Measurements from ENCODE around the gene YY1AP1. TPM values are rescaled to one million over a fixed set of nuclear protein-coding genes. Genes with fewer than 3 reads are reported as not detected.
"Not testable (repeated sequence)": the region's sequence is repeated elsewhere in the genome, so short reads cannot be mapped to it uniquely, and the experiment has no call there.

The YY1AP1 gene
- total and polyA plus RNA-seq, 4 donors = 13.3 to 43.8 (median 26.6) TPM

DNA sequence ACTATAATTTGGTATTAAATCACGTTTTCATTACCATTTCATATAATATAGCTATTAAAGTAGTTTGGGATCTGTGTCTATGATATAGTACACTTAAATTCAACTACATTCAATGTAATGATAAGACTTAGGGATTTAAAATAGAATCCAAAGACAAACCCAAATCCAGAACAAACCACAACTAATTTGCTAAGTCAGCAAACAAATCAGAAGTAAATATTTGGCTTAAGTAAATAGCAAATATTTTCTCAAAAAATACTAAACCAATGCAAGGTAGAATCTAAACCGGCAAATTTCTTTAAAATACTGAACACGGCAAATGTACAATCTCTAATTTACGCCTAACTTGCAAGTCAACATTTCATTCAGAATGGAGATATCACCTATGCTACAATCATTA lies 16.8 kb downstream of the YY1AP1 start:
- peaks cover 12 to 69% (median 55%) of the 10 kb centered on the region in 4 donors for H3K36me3 ChIP-seq (ENCODE audit: control insufficient read depth in 4 of 4, insufficient read depth in 3 of 4, low read depth in 1 of 4, low read length in 3 of 4)
- no peak overlapping the region for H3K27ac ChIP-seq (ENCODE audit: low read depth in 1 of 2, low read length in 2 of 2)
- 65% methylated on average over 4 of the region's 4 CpGs for WGBS
- no peak for TF ChIP-seq FOXA1 (IDR thresholded peaks at IDR 0.05)
- no peak for TF ChIP-seq JUND (IDR thresholded peaks at IDR 0.05)
- TF ChIP-seq, protein P1, sequence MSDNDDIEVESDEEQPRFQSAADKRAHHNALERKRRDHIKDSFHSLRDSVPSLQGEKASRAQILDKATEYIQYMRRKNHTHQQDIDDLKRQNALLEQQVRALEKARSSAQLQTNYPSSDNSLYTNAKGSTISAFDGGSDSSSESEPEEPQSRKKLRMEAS (IDR thresholded peaks at IDR 0.05) = no peak
- TF ChIP-seq FOXA2 (IDR thresholded peaks at IDR 0.05) = no peak
- no peak for TF ChIP-seq HNF4G (IDR thresholded peaks at IDR 0.05)
- TF ChIP-seq SP1 (IDR thresholded peaks at IDR 0.05) = no peak
- no peak for TF ChIP-seq GABPA (IDR thresholded peaks at IDR 0.05 in 1 of 2, conservative IDR thresholded peaks at IDR 0.05 in 1 of 2)
- no peak for TF ChIP-seq HNF4A (conservative IDR thresholded peaks at IDR 0.05)
- no peak for TF ChIP-seq NR2F2 (IDR thresholded peaks at IDR 0.05)
- no peak for TF ChIP-seq YY1 (IDR thresholded peaks at IDR 0.05)
- H3K27me3 ChIP-seq (ENCODE audit: control insufficient read depth in 4 of 4, insufficient read depth in 4 of 4, low read length in 3 of 4) = no peaks in the 10 kb centered on the region
- no peaks in the 10 kb centered on the region for H3K9me3 ChIP-seq (ENCODE audit: control insufficient read depth in 4 of 4, low read length in 3 of 4)
- no peak overlapping the region for H3K4me3 ChIP-seq (ENCODE audit: low read depth in 1 of 3, low read length in 3 of 3)
- DNase-seq (ENCODE audit: low spot score) = no peak
- H3K9ac ChIP-seq (ENCODE audit: low read depth in 1 of 2, low read length in 2 of 2) = no peak overlapping the region
- H3K4me1 ChIP-seq (ENCODE audit: control insufficient read depth in 4 of 4, insufficient read depth in 4 of 4, low read length in 3 of 4) = peaks cover 0 to 11% (median 2%) of the 10 kb centered on the region in 4 donors

GRCh38 chr1:155669233-155670162 lies 19.1 kb downstream of the YY1AP1 start:
- H3K36me3 ChIP-seq (ENCODE audit: control insufficient read depth in 4 of 4, insufficient read depth in 3 of 4, low read depth in 1 of 4, low read length in 3 of 4) = peaks cover 13 to 64% (median 47%) of the 10 kb centered on the region in 4 donors
- TF ChIP-seq, protein P1 (IDR thresholded peaks at IDR 0.05) = no peak
- TF ChIP-seq, protein P2, sequence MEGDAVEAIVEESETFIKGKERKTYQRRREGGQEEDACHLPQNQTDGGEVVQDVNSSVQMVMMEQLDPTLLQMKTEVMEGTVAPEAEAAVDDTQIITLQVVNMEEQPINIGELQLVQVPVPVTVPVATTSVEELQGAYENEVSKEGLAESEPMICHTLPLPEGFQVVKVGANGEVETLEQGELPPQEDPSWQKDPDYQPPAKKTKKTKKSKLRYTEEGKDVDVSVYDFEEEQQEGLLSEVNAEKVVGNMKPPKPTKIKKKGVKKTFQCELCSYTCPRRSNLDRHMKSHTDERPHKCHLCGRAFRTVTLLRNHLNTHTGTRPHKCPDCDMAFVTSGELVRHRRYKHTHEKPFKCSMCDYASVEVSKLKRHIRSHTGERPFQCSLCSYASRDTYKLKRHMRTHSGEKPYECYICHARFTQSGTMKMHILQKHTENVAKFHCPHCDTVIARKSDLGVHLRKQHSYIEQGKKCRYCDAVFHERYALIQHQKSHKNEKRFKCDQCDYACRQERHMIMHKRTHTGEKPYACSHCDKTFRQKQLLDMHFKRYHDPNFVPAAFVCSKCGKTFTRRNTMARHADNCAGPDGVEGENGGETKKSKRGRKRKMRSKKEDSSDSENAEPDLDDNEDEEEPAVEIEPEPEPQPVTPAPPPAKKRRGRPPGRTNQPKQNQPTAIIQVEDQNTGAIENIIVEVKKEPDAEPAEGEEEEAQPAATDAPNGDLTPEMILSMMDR (IDR thresholded peaks at IDR 0.05; ENCODE audit: low read depth, low read length, missing input control) = no peak
- TF ChIP-seq SP1 (IDR thresholded peaks at IDR 0.05) = no peak
- no peak for TF ChIP-seq RAD21 (IDR thresholded peaks at IDR 0.05)
- no peak for TF ChIP-seq HNF4A (conservative IDR thresholded peaks at IDR 0.05)
- TF ChIP-seq TAF1 (conservative IDR thresholded peaks at IDR 0.05) = no peak
- TF ChIP-seq REST (IDR thresholded peaks at IDR 0.05) = no peak
- TF ChIP-seq YY1 (IDR thresholded peaks at IDR 0.05) = no peak
- no peak for TF ChIP-seq JUND (IDR thresholded peaks at IDR 0.05)
- no peak for TF ChIP-seq RXRA (IDR thresholded peaks at IDR 0.05)
- no peak for TF ChIP-seq FOXA1 (IDR thresholded peaks at IDR 0.05)
- no peak for TF ChIP-seq EGR1 (IDR thresholded peaks at IDR 0.05; ENCODE audit: low read depth in 2 of 2)
- TF ChIP-seq, protein P3, sequence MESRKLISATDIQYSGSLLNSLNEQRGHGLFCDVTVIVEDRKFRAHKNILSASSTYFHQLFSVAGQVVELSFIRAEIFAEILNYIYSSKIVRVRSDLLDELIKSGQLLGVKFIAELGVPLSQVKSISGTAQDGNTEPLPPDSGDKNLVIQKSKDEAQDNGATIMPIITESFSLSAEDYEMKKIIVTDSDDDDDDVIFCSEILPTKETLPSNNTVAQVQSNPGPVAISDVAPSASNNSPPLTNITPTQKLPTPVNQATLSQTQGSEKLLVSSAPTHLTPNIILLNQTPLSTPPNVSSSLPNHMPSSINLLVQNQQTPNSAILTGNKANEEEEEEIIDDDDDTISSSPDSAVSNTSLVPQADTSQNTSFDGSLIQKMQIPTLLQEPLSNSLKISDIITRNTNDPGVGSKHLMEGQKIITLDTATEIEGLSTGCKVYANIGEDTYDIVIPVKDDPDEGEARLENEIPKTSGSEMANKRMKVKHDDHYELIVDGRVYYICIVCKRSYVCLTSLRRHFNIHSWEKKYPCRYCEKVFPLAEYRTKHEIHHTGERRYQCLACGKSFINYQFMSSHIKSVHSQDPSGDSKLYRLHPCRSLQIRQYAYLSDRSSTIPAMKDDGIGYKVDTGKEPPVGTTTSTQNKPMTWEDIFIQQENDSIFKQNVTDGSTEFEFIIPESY (IDR thresholded peaks at IDR 0.05) = no peak
- TF ChIP-seq GABPA (IDR thresholded peaks at IDR 0.05 in 1 of 2, conservative IDR thresholded peaks at IDR 0.05 in 1 of 2) = no peak
- TF ChIP-seq HNF4G (IDR thresholded peaks at IDR 0.05) = no peak
- TF ChIP-seq NR2F2 (IDR thresholded peaks at IDR 0.05) = no peak
- TF ChIP-seq FOXA2 (IDR thresholded peaks at IDR 0.05) = no peak
- no peak for TF ChIP-seq ATF3 (IDR thresholded peaks at IDR 0.05)
- DNase-seq (ENCODE audit: low spot score) = no peak
- peaks cover 0 to 11% (median 2%) of the 10 kb centered on the region in 4 donors for H3K4me1 ChIP-seq (ENCODE audit: control insufficient read depth in 4 of 4, insufficient read depth in 4 of 4, low read length in 3 of 4)
- no peak overlapping the region for H3K9ac ChIP-seq (ENCODE audit: low read depth in 1 of 2, low read length in 2 of 2)
- H3K27ac ChIP-seq (ENCODE audit: low read depth in 1 of 2, low read length in 2 of 2) = no peak overlapping the region
- H3K27me3 ChIP-seq (ENCODE audit: control insufficient read depth in 4 of 4, insufficient read depth in 4 of 4, low read length in 3 of 4) = no peaks in the 10 kb centered on the region
- H3K9me3 ChIP-seq (ENCODE audit: control insufficient read depth in 4 of 4, low read length in 3 of 4) = no peaks in the 10 kb centered on the region
- H3K4me3 ChIP-seq (ENCODE audit: low read depth in 1 of 3, low read length in 3 of 3) = no peak overlapping the region
- WGBS = 96% methylated on average over 5 of the region's 5 CpGs

DNA sequence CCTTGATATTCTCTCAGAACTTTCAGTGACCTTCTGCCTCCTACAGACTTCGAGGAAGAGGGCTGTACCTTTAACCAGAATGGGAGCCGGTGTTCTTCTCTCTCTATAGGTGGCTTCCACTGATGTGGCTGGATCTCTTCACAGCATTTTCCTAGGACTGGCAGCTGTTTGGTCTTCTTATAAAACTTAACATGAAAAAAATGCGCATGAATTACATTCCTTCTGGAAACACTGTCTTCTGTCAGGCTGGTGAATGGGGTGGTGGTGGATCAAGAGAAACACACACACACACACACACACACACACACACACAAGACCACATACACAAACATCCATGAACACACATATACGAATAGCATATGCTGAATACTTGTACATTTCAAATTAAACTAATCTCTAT lies 27.3 kb downstream of the YY1AP1 start:
- not testable (repeated sequence) for H3K4me1 ChIP-seq (ENCODE audit: control insufficient read depth in 4 of 4, insufficient read depth in 4 of 4, low read length in 3 of 4); H3K4me3 ChIP-seq (ENCODE audit: low read depth in 1 of 3, low read length in 3 of 3); DNase-seq (ENCODE audit: low spot score); H3K9me3 ChIP-seq (ENCODE audit: control insufficient read depth in 4 of 4, low read length in 3 of 4); H3K27ac ChIP-seq (ENCODE audit: low read depth in 1 of 2, low read length in 2 of 2); H3K9ac ChIP-seq (ENCODE audit: low read depth in 1 of 2, low read length in 2 of 2); H3K27me3 ChIP-seq (ENCODE audit: control insufficient read depth in 4 of 4, insufficient read depth in 4 of 4, low read length in 3 of 4)
- 93% methylated on average over 3 of the region's 4 CpGs for WGBS
- H3K36me3 ChIP-seq (ENCODE audit: control insufficient read depth in 4 of 4, insufficient read depth in 3 of 4, low read depth in 1 of 4, low read length in 3 of 4) = peaks cover 16 to 56% (median 38%) of the 10 kb centered on the region in 4 donors

Measured in liver (tissue), 9 donors.